Measurements from ENCODE around the gene CELSR1.

CELSR1 gene

DNA sequence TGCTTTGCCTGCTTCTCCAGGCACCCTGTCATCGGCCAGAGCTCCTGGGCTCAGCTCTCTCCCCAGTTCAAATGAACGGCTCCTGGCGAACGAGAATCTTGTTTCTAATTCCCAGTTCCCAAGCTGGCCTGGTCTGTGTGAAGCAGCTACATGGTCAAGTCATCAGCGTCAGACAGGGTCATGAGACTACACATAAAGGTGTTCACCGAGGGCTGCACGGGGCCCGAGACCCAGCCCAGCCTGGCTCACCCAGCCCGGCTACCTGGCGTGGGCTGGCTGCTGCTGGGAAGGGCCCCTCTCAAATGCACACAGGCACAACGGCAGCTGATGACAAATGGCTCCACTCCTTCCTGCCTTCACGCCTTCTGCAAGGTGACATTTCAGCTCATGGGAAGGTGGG is 14.6 kb upstream of the CELSR1 start:
- FAIRE-seq = no peak

DNA sequence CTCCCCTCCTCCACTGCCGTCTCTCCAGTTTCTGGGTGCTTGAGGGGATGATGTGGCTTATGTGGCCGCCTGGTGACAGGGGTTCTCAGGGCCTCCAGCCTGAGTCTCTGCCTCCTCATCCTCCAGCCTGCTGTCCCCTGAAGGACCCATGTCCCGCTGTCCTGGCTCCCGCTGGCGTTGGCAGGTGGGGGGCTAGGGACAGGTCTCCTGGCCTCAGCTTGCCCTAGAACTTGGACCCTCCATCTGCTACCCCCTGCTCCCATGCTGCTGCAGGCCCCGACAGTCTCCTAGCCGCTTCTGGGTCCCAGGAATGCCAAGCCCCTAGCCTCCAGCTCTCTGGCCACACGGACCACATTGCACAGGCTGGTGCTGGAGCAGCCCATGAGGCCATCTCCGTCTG is 13.9 kb upstream of the CELSR1 start:
- FAIRE-seq = no peak

DNA sequence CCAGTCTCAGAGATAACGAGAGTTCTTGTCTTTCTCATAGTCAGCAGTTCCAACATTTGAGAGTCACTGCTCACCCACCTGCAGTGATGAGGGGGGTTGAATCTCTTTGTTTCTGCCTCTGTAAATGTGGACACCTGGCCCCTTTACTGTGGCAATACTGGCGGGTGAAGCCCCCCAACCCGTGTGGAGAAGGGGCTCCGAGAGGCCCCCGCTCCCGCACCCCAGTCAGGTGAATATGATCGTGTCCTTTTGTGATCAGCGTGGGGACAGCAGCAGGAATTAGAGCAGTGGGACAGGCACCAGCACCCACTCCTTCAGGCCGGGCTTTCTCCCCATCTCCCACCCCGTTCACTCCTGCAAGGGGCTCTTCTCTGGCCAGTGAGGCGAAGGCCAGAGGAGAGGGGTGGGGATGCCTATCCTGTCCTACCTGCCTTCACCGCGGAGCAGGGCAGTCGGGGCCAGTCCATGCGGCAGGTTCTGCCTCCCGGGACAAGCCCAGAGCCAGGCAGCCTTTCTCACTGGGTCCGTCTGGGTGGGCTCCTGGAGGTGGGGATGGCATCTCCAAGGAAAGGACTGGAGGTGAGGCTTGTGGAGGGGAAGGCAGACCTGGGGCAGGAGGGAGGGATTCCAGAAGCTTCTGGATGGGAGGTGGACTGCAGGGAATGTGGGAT is 12.7 kb upstream of the CELSR1 start:
- FAIRE-seq = no peak

DNA sequence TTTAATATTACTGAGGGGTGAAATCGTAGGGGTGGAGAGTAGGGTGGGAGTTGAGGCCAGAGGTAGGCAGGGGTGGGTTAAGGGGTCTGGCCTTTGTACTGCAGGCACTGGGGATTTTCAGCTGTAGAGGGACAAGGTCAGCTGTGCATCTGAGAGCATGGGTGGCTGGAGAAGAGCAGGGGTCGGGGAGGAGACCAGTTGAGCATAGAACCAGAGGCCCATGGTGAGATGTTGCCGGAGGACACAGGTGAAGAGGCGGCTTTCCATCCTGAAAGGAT is 12.1 kb upstream of the CELSR1 start:
- FAIRE-seq = no peak

DNA sequence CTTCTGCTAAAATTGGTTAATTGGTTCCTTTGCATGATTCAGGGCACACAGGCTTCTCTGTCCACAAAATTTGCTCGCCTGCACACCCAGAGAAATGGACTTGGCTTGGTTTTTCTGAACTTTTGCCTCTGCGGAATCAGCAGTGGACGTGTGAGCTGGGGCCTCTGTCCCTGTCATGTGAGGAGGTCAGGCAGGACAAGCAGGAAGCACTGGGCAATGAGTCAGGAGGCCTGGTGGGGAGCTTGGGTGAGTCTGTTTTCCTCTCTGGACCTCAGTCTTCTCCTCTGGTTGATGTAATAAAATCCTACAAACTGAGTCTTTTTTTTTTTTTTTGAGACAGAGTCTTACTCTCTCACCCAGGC is 10.4 kb upstream of the CELSR1 start:
- FAIRE-seq = no peak

DNA sequence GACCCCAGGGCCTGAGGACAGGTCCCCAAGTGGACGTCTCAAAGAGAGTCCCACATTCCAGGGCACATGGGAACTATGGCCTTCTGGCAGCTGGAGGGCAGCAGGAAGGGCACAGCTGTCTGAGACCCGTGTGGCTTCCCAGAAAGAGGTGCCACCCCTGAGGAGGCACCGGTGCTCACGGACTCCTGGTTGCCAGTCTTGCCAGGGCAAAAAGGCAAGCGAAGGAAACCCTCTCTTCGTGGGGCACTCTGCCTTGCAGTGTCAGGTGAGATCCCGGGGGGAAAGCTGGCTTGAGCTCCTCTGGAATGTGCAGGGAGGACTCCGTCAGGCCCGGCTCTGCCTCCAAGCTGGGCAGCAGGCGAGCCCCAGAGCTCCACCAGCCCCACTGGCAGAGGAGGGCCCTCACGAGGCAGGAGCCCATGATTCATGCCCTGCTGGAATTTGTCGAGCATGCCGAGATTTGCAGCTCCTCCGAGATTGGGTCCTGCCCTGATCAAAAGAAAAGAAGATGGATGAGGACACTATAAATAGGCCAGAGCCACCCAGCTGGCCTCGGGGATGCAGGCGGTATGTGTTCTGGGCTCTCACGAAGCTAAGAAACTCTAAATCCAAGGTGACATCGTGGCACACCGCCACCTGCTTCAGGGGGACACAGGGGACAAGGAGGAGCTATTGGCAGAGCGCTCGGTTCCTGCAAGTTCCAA is 9.9 kb upstream of the CELSR1 start:
- no peak for FAIRE-seq

DNA sequence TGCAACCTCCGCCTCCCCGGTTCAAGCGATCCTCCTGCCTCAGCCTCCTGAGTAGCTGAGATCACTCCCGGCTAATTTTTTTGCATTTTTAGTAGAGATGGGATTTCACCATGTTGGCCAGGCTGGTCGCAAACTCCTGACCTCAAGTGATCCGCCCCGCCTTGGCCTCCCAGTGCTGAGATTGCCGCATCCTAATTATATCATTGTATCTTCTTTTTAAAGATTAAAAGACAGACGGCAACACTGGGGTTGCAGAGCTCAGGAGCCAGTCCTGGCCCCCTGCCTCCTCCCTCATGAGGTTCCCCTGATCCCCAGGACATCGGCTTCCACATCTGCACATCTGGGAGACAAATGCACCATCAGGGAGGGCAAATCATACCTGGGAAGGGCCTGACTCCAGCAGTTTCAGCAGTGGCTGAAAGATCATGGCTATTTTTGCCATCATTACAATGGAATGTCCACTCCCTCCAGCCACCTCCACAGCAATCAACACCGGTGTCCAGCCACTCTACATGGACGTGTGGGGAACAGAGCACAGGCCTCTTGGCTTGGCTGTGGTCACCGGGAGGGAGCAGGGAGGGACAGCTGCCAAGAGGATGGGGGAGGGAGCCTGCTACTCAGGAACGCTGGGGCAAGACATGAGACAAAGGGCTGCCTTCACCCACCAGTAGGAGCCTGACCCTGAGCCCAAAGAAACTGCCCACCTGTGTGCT is 9.2 kb upstream of the CELSR1 start:
- no peak for FAIRE-seq

DNA sequence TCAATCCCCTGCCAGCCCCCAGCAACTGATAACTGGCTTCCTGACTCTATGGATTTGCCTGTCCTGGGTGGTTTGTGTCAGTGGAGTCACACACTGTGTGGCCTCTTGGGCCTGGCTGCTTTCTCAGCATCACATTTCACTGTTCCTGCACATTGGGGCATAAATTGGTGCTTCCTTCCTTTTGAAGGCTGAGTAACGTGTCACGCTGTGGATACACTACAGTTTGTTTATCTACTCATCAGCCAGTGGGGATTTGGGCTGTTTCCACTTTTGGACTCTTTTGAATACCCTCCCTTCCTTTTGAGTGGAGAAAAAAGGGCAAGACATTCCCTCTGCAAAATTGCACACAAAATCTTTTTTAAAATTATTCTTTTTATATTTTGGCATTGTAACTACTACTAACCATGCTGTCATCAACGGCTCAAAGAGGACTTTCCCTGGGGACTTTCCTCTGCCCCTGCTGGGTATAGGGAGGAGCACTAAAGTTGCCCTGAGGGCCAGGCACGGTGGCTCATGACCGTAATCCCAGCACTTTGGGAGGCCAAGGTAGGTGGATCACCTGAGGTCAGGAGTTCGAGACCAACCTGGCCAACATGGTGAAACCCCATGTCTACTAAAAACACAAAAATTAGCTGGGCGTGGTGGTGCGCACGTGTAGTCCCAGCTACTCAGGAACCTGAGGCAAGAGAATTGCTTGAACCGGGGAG is 7.8 kb upstream of the CELSR1 start:
- no peak for FAIRE-seq

DNA sequence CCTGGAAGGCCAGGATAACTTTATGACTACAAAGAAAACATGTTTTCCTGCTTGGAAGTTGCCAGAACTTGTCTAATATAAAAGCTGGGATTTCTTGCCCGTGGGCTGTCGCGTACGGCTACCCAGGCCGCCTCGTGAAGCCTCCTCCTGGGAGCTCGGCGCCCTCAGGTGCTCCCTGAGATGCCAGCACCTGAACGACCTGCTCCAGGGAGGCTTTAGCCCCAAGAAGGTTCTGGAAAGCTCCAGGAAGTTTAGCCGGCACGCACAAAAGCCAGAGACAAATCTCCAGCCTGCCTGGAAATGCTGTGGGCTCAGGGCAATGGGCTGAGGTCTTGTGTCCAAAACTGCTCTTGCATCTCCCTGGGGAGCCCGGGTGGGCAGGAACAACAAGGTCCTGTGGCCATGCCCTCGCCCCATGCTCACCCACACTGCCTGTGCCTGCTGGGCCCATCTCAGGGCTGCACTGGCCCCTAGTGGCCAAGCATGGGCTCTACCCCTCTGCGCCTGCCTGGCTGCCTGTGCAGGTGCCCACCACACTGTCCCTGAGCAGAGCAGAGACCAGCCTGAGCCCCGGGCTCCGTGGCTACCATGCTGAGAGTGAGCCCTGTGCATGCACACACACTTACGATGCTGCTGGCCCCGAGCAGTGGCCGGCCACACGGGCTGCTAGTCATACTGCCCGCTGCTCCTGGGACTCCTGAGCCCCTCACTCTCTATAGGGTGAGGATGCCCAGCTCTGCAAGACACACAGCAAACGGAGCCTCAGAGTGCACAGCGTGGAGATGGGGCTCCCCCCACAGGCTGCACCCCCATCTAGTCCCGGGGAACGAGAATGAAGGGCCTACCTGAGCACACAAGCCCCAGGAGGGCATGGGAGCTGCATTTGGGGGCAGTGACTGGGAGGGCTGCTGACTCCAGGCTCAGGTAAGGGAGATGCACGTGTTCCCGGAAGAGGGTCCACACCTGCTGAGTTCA is 4.9 kb upstream of the CELSR1 start:
- FAIRE-seq = no peak

DNA sequence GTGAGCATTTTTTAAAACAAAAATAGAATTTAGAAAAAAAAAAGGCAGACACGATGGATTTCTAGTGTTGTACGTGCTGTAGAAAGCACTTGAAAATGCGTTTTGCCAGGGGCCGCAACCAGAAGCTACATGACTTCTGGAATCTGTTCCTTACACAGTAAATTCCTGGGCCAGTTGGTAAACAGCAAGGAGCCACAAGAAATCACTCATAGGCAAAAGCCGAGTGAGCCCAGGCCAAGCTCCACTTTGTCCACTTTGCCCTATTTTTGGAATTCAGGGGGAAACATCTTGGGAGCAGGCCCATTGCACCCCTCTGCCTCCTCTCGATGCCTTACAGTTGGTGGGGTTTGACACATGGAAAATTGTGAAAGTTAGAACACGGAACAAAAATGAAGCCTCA is 4.1 kb upstream of the CELSR1 start:
- FAIRE-seq = no peak

DNA sequence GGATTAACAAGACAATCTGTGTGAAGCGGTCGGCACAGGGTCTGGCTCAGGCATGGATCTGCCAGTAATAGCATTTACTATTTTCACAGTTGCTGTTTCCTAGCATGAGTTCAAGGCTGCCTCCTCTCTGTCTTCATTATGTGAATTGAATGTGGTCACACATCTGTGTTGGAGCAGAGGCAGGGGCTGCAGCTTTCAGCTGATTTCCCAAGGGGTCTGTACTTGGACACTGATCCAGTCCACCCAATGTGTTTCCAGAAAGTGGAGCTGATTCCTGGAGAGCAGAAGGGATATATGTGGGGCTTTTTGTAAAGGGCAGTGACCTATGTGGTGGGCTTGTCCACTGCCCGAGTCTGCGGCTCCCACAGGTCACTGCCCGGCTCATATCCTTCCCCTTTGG is 3.5 kb upstream of the CELSR1 start:
- FAIRE-seq = no peak

DNA sequence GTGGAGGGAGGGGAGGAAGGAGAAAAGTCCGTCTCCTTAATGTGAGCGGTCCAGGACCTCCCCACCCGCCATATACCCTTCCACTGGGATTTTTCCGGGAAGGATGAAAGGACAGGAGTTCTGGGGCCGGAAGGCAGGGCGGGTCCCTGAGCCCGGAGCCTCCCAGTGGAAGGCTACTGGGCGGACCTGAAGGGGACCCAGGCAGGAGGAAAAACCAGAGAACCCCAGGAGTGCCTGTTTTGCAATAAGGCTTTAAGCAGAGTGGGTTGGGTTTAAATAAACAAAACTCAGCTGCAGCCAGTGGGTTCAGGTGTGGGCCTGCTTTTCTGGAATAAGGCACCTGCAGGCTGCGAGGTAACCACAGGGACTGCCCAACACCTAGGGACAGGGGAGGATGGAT is 1.7 kb upstream of the CELSR1 start:
- FAIRE-seq = no peak

DNA sequence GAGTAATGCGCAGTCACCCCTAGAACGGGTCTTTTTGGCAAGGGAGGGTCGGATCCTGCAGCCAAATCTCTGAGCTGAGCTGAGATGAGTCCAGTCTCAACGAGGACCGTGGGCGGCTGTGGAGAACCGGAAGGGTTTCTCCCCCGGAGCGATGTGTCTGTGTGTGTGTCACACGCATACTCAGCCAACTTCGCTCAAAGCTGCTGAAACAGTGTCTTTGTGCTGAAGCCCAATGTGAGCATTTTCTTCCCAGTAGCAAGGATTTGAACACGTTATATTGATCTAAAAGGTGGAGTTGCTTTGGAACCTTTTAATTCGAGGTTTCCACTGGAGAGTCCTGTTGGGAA is 1.4 kb upstream of the CELSR1 start:
- FAIRE-seq = no peak

DNA sequence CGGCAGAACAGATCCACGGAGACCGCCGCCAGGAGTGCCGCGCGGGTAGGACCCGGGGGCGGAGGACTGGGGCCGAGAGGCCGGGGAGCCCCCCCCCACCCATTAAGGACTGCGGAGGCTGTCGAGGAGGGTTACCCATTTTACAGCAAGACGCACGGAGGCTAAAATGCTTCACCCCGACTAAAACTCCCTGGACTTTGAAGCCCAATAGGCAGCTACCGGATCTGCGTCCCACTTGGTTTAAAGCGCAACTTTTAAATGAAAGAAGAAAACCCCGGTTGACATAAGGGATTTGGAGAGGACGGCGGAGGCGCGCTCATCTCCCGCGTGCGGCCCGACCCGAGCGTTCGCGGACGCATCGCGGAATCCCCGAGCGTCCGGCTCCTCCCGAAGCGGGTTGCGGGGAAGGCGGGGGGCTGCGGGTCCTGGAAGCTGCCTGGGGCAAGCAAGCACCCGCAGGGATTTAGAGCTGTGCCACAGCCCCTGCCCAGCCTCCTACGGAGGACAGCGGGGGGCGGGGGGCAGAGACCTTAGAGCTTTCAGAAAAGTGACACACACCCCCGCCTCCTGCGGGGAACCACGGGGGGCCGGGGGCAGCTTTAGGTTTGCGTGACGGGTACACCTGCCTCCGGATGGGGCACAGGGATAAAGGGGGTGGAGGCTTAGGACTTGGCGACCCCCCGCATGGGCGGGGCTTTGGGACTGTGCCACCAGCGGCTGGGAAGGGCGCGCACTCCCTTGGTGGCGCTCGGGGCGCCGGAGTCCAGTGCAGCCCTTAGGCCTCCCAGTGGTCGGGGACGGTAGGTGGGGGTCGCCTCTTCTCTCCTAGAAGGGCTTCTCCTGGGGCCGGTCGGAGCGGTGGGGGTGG is 760 bp upstream of the CELSR1 start:
- FAIRE-seq = no peak

DNA sequence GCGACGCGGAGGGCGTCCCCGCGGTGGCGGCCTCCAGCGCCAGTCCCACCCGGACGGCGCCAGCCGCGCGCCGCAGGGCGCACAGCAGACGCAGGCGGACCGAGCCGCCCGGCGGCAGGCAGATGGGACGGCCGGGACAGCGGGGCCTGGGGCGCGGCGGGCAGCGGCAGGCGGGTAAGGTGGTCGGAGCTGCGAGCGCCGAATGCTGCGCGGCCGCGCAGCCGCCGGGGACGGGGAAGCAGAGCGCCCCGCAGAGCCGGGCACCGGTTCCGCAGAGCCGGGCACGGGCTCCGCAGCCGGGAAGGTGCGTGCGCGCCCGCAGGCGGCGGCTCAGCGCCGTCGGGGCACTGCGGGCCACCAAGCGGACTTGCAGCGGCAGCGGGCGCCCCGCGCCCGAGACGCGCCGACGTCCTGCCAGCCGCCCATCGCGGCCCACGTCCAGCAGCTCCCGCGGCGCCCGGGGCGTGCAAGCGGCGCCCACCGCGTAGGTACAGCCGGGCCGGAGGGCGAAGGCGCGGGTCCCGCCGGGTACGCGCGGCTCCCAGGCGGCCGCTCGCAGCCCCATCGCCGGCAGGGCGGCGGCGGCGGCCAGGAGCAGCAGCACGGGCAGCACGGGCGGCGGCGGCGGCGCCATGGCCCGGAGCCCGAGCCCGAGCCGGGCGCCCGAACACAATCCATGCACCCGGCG is 739 bp downstream of the CELSR1 start:
- no peak for FAIRE-seq

DNA sequence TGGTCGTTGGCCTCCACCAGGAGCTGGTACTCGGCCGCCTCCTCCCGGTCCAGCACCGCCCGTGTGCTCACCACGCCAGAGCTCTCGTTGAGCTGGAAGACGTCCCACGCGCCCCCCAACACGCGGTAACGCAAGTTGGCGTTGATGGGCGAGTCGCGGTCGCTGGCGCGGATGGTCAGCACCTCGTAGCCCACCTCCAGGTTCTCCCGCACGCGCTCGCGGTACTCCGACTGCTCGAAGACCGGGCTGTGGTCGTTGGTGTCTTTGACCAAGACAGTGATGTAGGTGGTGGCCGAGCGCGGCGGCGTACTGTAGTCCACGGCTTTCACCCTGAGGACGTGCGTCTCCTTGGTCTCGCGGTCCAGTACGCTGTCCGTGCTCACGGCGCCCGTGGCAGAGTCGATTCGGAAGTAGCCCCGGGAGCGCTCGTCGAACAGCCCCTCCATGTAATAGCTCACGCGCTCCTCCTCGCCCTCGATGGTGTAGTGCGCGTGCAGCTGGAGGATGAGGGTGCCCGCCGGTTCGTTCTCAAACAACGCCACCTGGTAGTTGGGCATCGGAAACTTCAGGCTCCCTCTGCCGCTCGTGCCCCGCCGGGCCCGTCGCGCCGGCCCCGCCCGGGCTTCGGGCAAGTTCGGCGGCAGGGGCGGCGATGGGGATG is 1.4 kb downstream of the CELSR1 start:
- no peak for FAIRE-seq

DNA sequence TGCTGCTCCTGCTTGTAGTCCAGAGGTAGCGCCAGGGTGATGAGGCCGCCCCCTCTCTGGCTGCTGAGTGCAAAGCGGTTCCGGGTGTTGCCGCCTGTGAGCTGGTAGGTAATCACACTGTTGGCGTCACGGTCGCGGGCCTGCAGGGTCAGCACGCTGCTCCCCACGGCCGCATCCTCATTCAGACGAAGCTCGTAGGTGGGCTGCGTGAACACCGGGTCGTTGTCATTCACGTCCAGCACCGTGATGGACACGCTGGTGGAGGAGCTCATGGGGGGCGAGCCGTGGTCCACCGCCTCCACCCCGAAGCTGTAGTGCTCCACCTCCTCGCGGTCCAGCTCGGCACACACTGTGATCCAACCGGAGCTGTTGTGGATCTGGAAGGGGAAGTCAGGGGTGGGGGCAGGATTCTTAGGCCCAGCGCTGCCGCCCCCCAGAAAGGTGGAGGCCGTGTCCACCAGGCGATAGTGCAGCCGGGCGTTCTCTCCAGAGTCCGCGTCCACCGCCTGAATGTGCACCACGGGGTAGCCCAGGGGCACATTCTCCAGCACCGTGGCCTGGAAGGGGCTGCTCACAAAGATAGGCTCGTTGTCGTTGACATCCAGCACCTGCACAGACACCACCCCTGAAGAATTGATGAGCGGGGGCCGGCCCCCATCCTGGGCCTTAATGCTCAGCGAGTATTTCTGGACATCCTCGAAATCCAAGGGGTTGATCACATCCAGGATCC is 2.4 kb downstream of the CELSR1 start:
- FAIRE-seq = no peak

DNA sequence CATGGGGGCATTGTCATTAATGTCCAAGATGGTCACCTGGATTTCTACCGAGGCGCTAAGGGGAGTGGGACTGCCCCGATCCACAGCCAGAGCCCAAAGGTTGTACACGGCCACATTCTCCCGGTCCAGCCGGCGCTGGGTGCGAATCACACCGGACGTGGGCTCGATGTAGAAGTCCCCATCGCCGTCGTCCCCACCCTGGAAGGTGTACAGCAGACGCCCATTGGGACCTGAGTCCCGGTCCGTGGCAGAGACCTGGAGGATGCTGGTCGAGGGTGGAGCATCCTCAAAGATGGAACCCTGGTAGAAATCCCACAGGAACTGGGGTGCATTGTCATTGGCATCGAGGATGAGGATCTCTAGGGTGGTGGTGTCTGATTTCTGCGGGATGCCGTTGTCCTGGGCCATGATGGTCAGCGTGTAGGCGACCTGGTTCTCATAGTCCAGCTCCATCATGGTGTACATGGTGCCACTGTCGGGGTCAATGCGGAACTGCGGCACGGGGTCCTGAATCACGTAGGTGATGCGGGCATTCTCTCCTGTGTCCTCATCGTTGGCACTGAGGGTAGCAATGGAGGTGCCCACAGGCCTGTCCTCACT is 3.1 kb downstream of the CELSR1 start:
- no peak for FAIRE-seq

DNA sequence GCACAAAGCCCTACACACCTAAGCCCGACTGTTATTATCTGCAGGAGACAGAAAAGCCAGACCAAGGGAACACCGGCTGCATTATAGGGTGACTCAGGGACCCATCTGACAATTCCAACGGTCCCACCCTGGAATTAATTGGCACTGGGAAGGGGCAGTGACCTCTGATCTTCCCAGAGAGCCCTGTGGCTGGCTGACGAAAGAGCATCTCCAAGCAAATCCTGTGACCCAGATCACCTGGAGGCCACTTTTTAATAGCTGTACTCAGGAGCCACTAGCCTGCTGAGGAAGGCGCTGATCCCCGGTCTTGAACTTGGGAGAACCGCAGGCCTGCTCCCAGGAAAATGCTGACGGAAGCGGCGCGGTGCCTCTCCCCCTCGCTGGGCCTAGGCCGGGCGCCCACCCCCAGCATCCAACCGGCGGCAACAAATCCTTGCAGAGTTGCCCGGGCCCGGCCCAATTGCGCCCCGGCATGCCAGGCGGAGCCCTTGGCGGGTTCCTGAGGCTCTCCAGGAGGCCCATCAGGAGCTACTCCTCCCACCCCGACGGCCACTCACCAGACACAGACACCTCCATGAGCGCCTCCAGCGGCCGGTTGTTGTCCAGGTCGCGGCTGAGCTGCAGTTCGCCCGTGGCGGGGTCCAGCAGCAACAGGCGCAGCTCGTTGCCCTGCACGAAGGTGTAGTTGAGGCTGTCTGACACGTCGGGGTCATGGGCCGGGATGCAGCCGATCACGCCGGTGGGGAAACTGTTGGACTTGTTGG is 4.2 kb downstream of the CELSR1 start:
- no peak for FAIRE-seq

Data from islet of Langerhans (tissue), 1 donor.